Measurements from ENCODE around the gene NOP10.
"Not testable (repeated sequence)": the region's sequence is repeated elsewhere in the genome, so short reads cannot be mapped to it uniquely, and the experiment has no call there.

NOP10 gene

GRCh38 chr15:34358367-34358766 is 15.4 kb upstream of the NOP10 start:
- no peak for DNase-seq

GRCh38 chr15:34357653-34358052 is 14.7 kb upstream of the NOP10 start:
- DNase-seq: no peak

GRCh38 chr15:34355241-34355640 is 12.3 kb upstream of the NOP10 start:
- no peak for DNase-seq

- DNase-seq: no peak
Observed at GRCh38 chr15:34354286-34354685, 11.3 kb upstream of the NOP10 start.

- DNase-seq: no peak
Observed at GRCh38 chr15:34353627-34354026, 10.7 kb upstream of the NOP10 start.

- not testable (repeated sequence) for DNase-seq
Observed at GRCh38 chr15:34352996-34353395, 10.1 kb upstream of the NOP10 start.

- no peak for DNase-seq
Observed at GRCh38 chr15:34349769-34350168, 6.8 kb upstream of the NOP10 start.

- no peak for DNase-seq
Observed at GRCh38 chr15:34348735-34349300, 5.9 kb upstream of the NOP10 start.

- no peak for DNase-seq
Observed at GRCh38 chr15:34347951-34348638, 5.2 kb upstream of the NOP10 start.

GRCh38 chr15:34342213-34342736 is 661 bp downstream of the NOP10 start:
- DNase-seq: not testable (repeated sequence)

- DNase-seq: no peak
Observed at GRCh38 chr15:34341381-34342212, 1.3 kb downstream of the NOP10 start.

- no peak for DNase-seq
Observed at GRCh38 chr15:34339946-34340345, 3.0 kb downstream of the NOP10 start.

GRCh38 chr15:34338347-34338746 is 4.6 kb downstream of the NOP10 start:
- no peak for DNase-seq

GRCh38 chr15:34337557-34338306 is 5.2 kb downstream of the NOP10 start, which contains the start of gene SLC12A6:
Gene SLC12A6 (minus strand): TSS chr15:34337781. CDS start chr15:34336680, 1,101 bp downstream.
- peak; percentile 93 for DNase-seq

- DNase-seq: no peak
Observed at GRCh38 chr15:34336991-34337556, 5.9 kb downstream of the NOP10 start.

- DNase-seq: no peak
Observed at GRCh38 chr15:34336231-34336990, 6.5 kb downstream of the NOP10 start.

GRCh38 chr15:34335176-34336032 is 7.5 kb downstream of the NOP10 start:
- no peak for DNase-seq

GRCh38 chr15:34334672-34335071 is 8.3 kb downstream of the NOP10 start:
- DNase-seq: no peak

GRCh38 chr15:34332553-34333120 is 10.3 kb downstream of the NOP10 start:
- no peak for DNase-seq

GRCh38 chr15:34331809-34332208 is 11.1 kb downstream of the NOP10 start:
- no peak for DNase-seq
